Natural killer cell treated with Interleukin-12 subunit alpha and Interleukin-12 subunit beta and Interleukin-15 and Interleukin-18, amount 100 ng/mL, for 72 hours (primary cell): ENCODE results near the gene UBTD2. TPM values are rescaled to one million over a fixed set of nuclear protein-coding genes. Genes with fewer than 3 reads are reported as not detected.
A peak's percentile ranks its signal among the peaks of the same experiment; 100 is the strongest.
"Not testable (repeated sequence)": the region's sequence is repeated elsewhere in the genome, so short reads cannot be mapped to it uniquely, and the experiment has no call there.

Experiments used
- ATAC-seq, 2 donors: fragments of 150-1000 bp; cut with Tn5 transposase in 1 of 2; sonication (Bioruptor Pico), chemical (Tn5 transposase) in 1 of 2; 2 replicates each; pipeline ENCODE4 v1.10.0; 2021
- DNase-seq: peaks from one replicate; pipeline ENCODE4 v3.0.0; 2022; ENCODE audit warnings: low spot score
- H3K27ac Mint-ChIP-seq, 2 donors: 1 replicate in 1 of 2; 2 replicates in 1 of 2; pipeline ENCODE4 v1.8.0; 2022; ENCODE audit warnings: mixed read lengths in 2 of 2, mild to moderate bottlenecking in 1 of 2, moderate library complexity in 1 of 2
- H3K27me3 Mint-ChIP-seq, 2 donors: 1 replicate in 1 of 2; 2 replicates in 1 of 2; pipeline ENCODE4 v1.8.0; 2022; ENCODE audit warnings: mixed read lengths in 2 of 2
- H3K36me3 Mint-ChIP-seq: one replicate; pipeline ENCODE4 v1.8.0; 2022; ENCODE audit warnings: mixed read lengths
- H3K4me1 Mint-ChIP-seq, 2 donors: 1 replicate in 1 of 2; 2 replicates in 1 of 2; pipeline ENCODE4 v1.8.0; 2022; ENCODE audit warnings: low read depth in 2 of 2, mixed read lengths in 2 of 2, mild to moderate bottlenecking in 1 of 2
- H3K4me3 Mint-ChIP-seq: one replicate; pipeline ENCODE4 v1.8.0; 2022; ENCODE audit warnings: mixed read lengths
- H3K9me3 Mint-ChIP-seq: 2 replicates; pipeline ENCODE4 v1.8.0; 2022; ENCODE audit warnings: mixed read lengths
- total RNA-seq, 2 donors: library from RNA; stranded (reverse); gene quantifications; one replicate each; pipeline ENCODE4 v1.2.3, GENCODE V29; 2022

Gene UBTD2
- total RNA-seq: 1 to 10 TPM; 4.7 to 4.9 TPM

GRCh38 chr5:172283020-172283861, at the start of gene UBTD2:
UBTD2 (minus strand) TSS chr5:172283764; CDS start chr5:172283665, 99 bp downstream.
- peaks cover 10 to 16% of the 10 kb centered on the region in 2 donors for H3K4me1 Mint-ChIP-seq
- peak within 1 kb of the TSS; percentile 41 to 89 for H3K27ac Mint-ChIP-seq

GRCh38 chr5:172326901-172327300, 43.3 kb upstream of the UBTD2 start:
- not testable (repeated sequence) for H3K9me3 Mint-ChIP-seq, ATAC-seq

More at GRCh38 chr5:172283020-172283861, at the start of gene UBTD2:
- Mint-ChIP-seq H3K9me3 (no peaks in the 10 kb centered on the region), H3K4me3 (peak within 1 kb of the TSS; percentile 85), H3K27me3 (peaks cover 0 to 3% of the 10 kb centered on the region in 2 donors), H3K36me3 (no peaks in the 10 kb centered on the region)
- peak; percentile 95 for ATAC-seq
- DNase-seq: peak; percentile 88

GRCh38 chr5:172325452-172325851, 41.9 kb upstream of the UBTD2 start:
- no peaks in the 10 kb centered on the region for H3K9me3 Mint-ChIP-seq
- H3K27me3 Mint-ChIP-seq: no peaks in the 10 kb centered on the region
- H3K4me3 Mint-ChIP-seq: no peak overlapping the region
- no peak for ATAC-seq
- H3K27ac Mint-ChIP-seq: no peak overlapping the region
- no peaks in the 10 kb centered on the region for H3K36me3 Mint-ChIP-seq
- no peak for DNase-seq
- no peaks in the 10 kb centered on the region for H3K4me1 Mint-ChIP-seq

More at GRCh38 chr5:172326901-172327300, 43.3 kb upstream of the UBTD2 start:
- H3K4me1 Mint-ChIP-seq, H3K27ac Mint-ChIP-seq, H3K4me3 Mint-ChIP-seq, H3K27me3 Mint-ChIP-seq, H3K36me3 Mint-ChIP-seq, DNase-seq: not testable (repeated sequence)

GRCh38 chr5:172322028-172322965, 38.7 kb upstream of the UBTD2 start:
- no peaks in the 10 kb centered on the region for H3K4me1 Mint-ChIP-seq
- ATAC-seq: no peak
- H3K27ac Mint-ChIP-seq: no peak overlapping the region
- no peaks in the 10 kb centered on the region for H3K27me3 Mint-ChIP-seq
- no peak for DNase-seq
- no peak overlapping the region for H3K4me3 Mint-ChIP-seq
- H3K36me3 Mint-ChIP-seq: no peaks in the 10 kb centered on the region
- no peaks in the 10 kb centered on the region for H3K9me3 Mint-ChIP-seq

- Mint-ChIP-seq H3K9me3 (no peaks in the 10 kb centered on the region), H3K4me3 (no peak overlapping the region), H3K36me3 (no peaks in the 10 kb centered on the region), H3K27ac (no peak overlapping the region), H3K4me1 (no peaks in the 10 kb centered on the region), H3K27me3 (no peaks in the 10 kb centered on the region)
- no peak for ATAC-seq
- no peak for DNase-seq
Observed at GRCh38 chr5:172321593-172321992, 38.0 kb upstream of the UBTD2 start.

GRCh38 chr5:172319708-172320441, 36.3 kb upstream of the UBTD2 start:
- no peaks in the 10 kb centered on the region for H3K9me3 Mint-ChIP-seq

GRCh38 chr5:172315587-172316493, 32.3 kb upstream of the UBTD2 start:
- Mint-ChIP-seq H3K4me1 (no peaks in the 10 kb centered on the region), H3K9me3 (no peaks in the 10 kb centered on the region), H3K27me3 (peaks cover 6 to 7% of the 10 kb centered on the region in 2 donors), H3K36me3 (no peaks in the 10 kb centered on the region), H3K27ac (no peak overlapping the region), H3K4me3 (no peak overlapping the region)
- ATAC-seq (no peak), DNase-seq (no peak)

More at GRCh38 chr5:172319708-172320441, 36.3 kb upstream of the UBTD2 start:
- Mint-ChIP-seq H3K27ac (no peak overlapping the region), H3K4me1 (no peaks in the 10 kb centered on the region), H3K36me3 (no peaks in the 10 kb centered on the region), H3K27me3 (peaks cover 3 to 7% of the 10 kb centered on the region in 2 donors), H3K4me3 (no peak overlapping the region)
- DNase-seq: no peak
- no peak for ATAC-seq

GRCh38 chr5:172313915-172314314, 30.4 kb upstream of the UBTD2 start:
- Mint-ChIP-seq H3K9me3 (no peaks in the 10 kb centered on the region), H3K27me3 (peaks cover 9 to 15% of the 10 kb centered on the region in 2 donors), H3K4me1 (no peaks in the 10 kb centered on the region), H3K4me3 (no peak overlapping the region), H3K36me3 (no peaks in the 10 kb centered on the region), H3K27ac (no peak overlapping the region)
- ATAC-seq (no peak), DNase-seq (no peak)

GRCh38 chr5:172312286-172312685, 28.7 kb upstream of the UBTD2 start:
- Mint-ChIP-seq H3K4me3 (no peak overlapping the region), H3K9me3 (no peaks in the 10 kb centered on the region), H3K4me1 (no peaks in the 10 kb centered on the region), H3K27me3 (peaks cover 11 to 21% of the 10 kb centered on the region in 2 donors), H3K27ac (no peak overlapping the region), H3K36me3 (no peaks in the 10 kb centered on the region)
- DNase-seq: no peak
- ATAC-seq: no peak

- Mint-ChIP-seq H3K9me3 (no peaks in the 10 kb centered on the region), H3K36me3 (no peaks in the 10 kb centered on the region), H3K27ac (no peak overlapping the region), H3K27me3 (peaks cover 11 to 23% of the 10 kb centered on the region in 2 donors), H3K4me1 (no peaks in the 10 kb centered on the region), H3K4me3 (no peak overlapping the region)
- DNase-seq (no peak), ATAC-seq (no peak)
Observed at GRCh38 chr5:172311605-172312004, 28.0 kb upstream of the UBTD2 start.

GRCh38 chr5:172311026-172311425, 27.5 kb upstream of the UBTD2 start:
- no peak overlapping the region for H3K27ac Mint-ChIP-seq
- peaks cover 11 to 23% of the 10 kb centered on the region in 2 donors for H3K27me3 Mint-ChIP-seq
- no peaks in the 10 kb centered on the region for H3K4me1 Mint-ChIP-seq
- ATAC-seq (no peak), DNase-seq (no peak)
- no peaks in the 10 kb centered on the region for H3K36me3 Mint-ChIP-seq
- no peak overlapping the region for H3K4me3 Mint-ChIP-seq
- H3K9me3 Mint-ChIP-seq: no peaks in the 10 kb centered on the region

GRCh38 chr5:172305380-172305779, 21.8 kb upstream of the UBTD2 start:
- Mint-ChIP-seq H3K4me1 (no peaks in the 10 kb centered on the region), H3K36me3 (no peaks in the 10 kb centered on the region), H3K9me3 (no peaks in the 10 kb centered on the region), H3K27ac (no peak overlapping the region), H3K27me3 (peaks cover 16 to 31% of the 10 kb centered on the region in 2 donors), H3K4me3 (no peak overlapping the region)
- ATAC-seq: no peak
- no peak for DNase-seq
